MCF 10A (cell line): Measurements from ENCODE around the gene C1orf21. TPM values are rescaled to one million over a fixed set of nuclear protein-coding genes. Genes with fewer than 3 reads are reported as not detected.

Experiments
- BruUV-seq: library from RNA; stranded (reverse); fragments of 400-500 nt; replicated peaks from 2 replicates; lab custom pipeline; 2021; lab: Mats Ljungman, UMichigan
- CTCF ChIA-PET: fragments of 300-600 bp; sonication (Branson Sonifier 250); formaldehyde crosslinking; extraction: SDS; loops from one replicate; lab custom pipeline; 2021; ENCODE audit warnings: antibody characterized with exemption, inconsistent platforms; lab: Yijun Ruan, JAX
- POLR2A ChIA-PET: fragments of 300-600, 350-650 bp; sonication (Branson Sonifier 250); formaldehyde crosslinking; extraction: SDS; loops from one replicate; lab custom pipeline; 2020; ENCODE audit warnings: antibody characterized with exemption, inconsistent platforms; lab: Yijun Ruan, JAX
- DNase-seq: peaks from one replicate; pipeline ENCODE4 v3.0.0-alpha.2; 2018; ENCODE audit not compliant: unreplicated experiment
- H3K27ac Mint-ChIP-seq: one replicate; pipeline ENCODE4 v1.8.0; 2022; ENCODE audit warnings: mild to moderate bottlenecking, low read depth, mixed read lengths; ENCODE audit not compliant: unreplicated experiment
- H3K27me3 Mint-ChIP-seq: one replicate; pipeline ENCODE4 v1.8.0; 2022; ENCODE audit warnings: mixed read lengths; ENCODE audit not compliant: insufficient read depth, unreplicated experiment
- H3K36me3 Mint-ChIP-seq: one replicate; pipeline ENCODE4 v1.8.0; 2022; ENCODE audit warnings: mild to moderate bottlenecking, moderate library complexity, mixed read lengths; ENCODE audit not compliant: insufficient read depth, unreplicated experiment
- H3K4me1 Mint-ChIP-seq: one replicate; pipeline ENCODE4 v1.8.0; 2022; ENCODE audit warnings: mixed read lengths; ENCODE audit not compliant: insufficient read depth, unreplicated experiment
- H3K4me3 Mint-ChIP-seq: one replicate; pipeline ENCODE4 v1.8.0; 2022; ENCODE audit warnings: mild to moderate bottlenecking, moderate library complexity, mixed read lengths; ENCODE audit not compliant: unreplicated experiment
- H3K9me3 Mint-ChIP-seq: one replicate; pipeline ENCODE4 v1.8.0; 2022; ENCODE audit warnings: mixed read lengths; ENCODE audit not compliant: unreplicated experiment
- intact Hi-C: fragments of 100-400 bp; cut with micrococcal nuclease; formaldehyde crosslinking; loops from 2 replicates; pipeline ENCODE4 v1.14.1; 2022
- total RNA-seq: library from RNA; stranded (reverse); gene quantifications from 2 replicates; pipeline ENCODE4 v1.2.3, GENCODE V29; 2022
- TF ChIP-seq, protein P1 (sequence below): fragments of 200-600 bp; IDR thresholded peaks from one replicate; pipeline ENCODE4 v1.8.0; 2022; ENCODE audit warnings: antibody characterized with exemption, mild to moderate bottlenecking; ENCODE audit not compliant: unreplicated experiment

Gene C1orf21
- total RNA-seq, 1 experiment from 2014 or later, result 23.2 TPM

- no peaks in the 10 kb centered on the region for H3K36me3 Mint-ChIP-seq
- CTCF ChIA-PET, result interaction anchor here (1.4 to 6.0 kb wide), 4 partner anchors 12 to 42 kb away, joined by 3 to 49 read pairs (median 4); no protein-coding TSS in a partner anchor
- DNase-seq, result no peak
- TF ChIP-seq, protein P1, sequence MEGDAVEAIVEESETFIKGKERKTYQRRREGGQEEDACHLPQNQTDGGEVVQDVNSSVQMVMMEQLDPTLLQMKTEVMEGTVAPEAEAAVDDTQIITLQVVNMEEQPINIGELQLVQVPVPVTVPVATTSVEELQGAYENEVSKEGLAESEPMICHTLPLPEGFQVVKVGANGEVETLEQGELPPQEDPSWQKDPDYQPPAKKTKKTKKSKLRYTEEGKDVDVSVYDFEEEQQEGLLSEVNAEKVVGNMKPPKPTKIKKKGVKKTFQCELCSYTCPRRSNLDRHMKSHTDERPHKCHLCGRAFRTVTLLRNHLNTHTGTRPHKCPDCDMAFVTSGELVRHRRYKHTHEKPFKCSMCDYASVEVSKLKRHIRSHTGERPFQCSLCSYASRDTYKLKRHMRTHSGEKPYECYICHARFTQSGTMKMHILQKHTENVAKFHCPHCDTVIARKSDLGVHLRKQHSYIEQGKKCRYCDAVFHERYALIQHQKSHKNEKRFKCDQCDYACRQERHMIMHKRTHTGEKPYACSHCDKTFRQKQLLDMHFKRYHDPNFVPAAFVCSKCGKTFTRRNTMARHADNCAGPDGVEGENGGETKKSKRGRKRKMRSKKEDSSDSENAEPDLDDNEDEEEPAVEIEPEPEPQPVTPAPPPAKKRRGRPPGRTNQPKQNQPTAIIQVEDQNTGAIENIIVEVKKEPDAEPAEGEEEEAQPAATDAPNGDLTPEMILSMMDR, result no peak
- POLR2A ChIA-PET, result interaction anchor here (0.8 to 1.0 kb wide), 2 partner anchors 31 to 72 kb away, joined by 3 to 4 read pairs; no protein-coding TSS in a partner anchor
- no TSS peak for BruUV-seq
- no peaks in the 10 kb centered on the region for H3K27me3 Mint-ChIP-seq
- H3K4me1 Mint-ChIP-seq, result peaks cover 6% of the 10 kb centered on the region
- H3K27ac Mint-ChIP-seq, result no peak overlapping the region
- H3K4me3 Mint-ChIP-seq, result no peak overlapping the region
- peaks cover 8% of the 10 kb centered on the region for H3K9me3 Mint-ChIP-seq
- intact Hi-C loops, result no loop called here
Measured at GRCh38 chr1:184650177-184650866, 263.5 kb downstream of the C1orf21 start.

GRCh38 chr1:184655185-184655584 lies 268.4 kb downstream of the C1orf21 start:
- no peaks in the 10 kb centered on the region for H3K36me3 Mint-ChIP-seq
- H3K4me1 Mint-ChIP-seq, result peaks cover 3% of the 10 kb centered on the region
- CTCF ChIA-PET, result interaction anchor here (1.4 to 6.0 kb wide), 2 partner anchors 9 to 15 kb away, joined by 9 to 49 read pairs; no protein-coding TSS in a partner anchor
- POLR2A ChIA-PET, result interaction anchor here (0.7 kb wide), 2 partner anchors 12 to 321 kb away, joined by 3 read pairs; no protein-coding TSS in a partner anchor
- TF ChIP-seq, protein P1, result no peak
- no peaks in the 10 kb centered on the region for H3K27me3 Mint-ChIP-seq
- intact Hi-C loops, result no loop called here
- DNase-seq, result no peak
- peaks cover 8% of the 10 kb centered on the region for H3K9me3 Mint-ChIP-seq
- no peak overlapping the region for H3K4me3 Mint-ChIP-seq
- BruUV-seq, result no TSS peak
- H3K27ac Mint-ChIP-seq, result no peak overlapping the region

- TF ChIP-seq, protein P1, result no peak
- H3K36me3 Mint-ChIP-seq, result no peaks in the 10 kb centered on the region
- CTCF ChIA-PET, result interaction anchor here (0.6 to 6.0 kb wide), 5 partner anchors 8 to 166 kb away, joined by 3 to 49 read pairs (median 7); no protein-coding TSS in a partner anchor
- BruUV-seq, result no TSS peak
- POLR2A ChIA-PET, result interaction anchor here (0.6 to 1.0 kb wide), 3 partner anchors 14 to 567 kb away, joined by 3 to 4 read pairs (median 3); no protein-coding TSS in a partner anchor
- H3K4me1 Mint-ChIP-seq, result peaks cover 10% of the 10 kb centered on the region
- H3K27me3 Mint-ChIP-seq, result no peaks in the 10 kb centered on the region
- intact Hi-C loops, result no loop called here
- no peak overlapping the region for H3K27ac Mint-ChIP-seq
- no peak for DNase-seq
- H3K4me3 Mint-ChIP-seq, result no peak overlapping the region
- peaks cover 7% of the 10 kb centered on the region for H3K9me3 Mint-ChIP-seq
Measured at GRCh38 chr1:184656221-184656620, 269.4 kb downstream of the C1orf21 start.

GRCh38 chr1:184658055-184658454 lies 271.2 kb downstream of the C1orf21 start:
- BruUV-seq, result no TSS peak
- no peak overlapping the region for H3K27ac Mint-ChIP-seq
- POLR2A ChIA-PET, result interaction anchor here (0.6 to 3.7 kb wide), 2 partner anchors 25 to 490 kb away, joined by 3 to 14 read pairs; no protein-coding TSS in a partner anchor

More at GRCh38 chr1:184658055-184658454, 271.2 kb downstream of the C1orf21 start:
- DNase-seq, result no peak
- TF ChIP-seq, protein P1, result no peak
- intact Hi-C loops, result no loop called here
- Mint-ChIP-seq H3K36me3 (no peaks in the 10 kb centered on the region), H3K4me1 (peaks cover 23% of the 10 kb centered on the region), H3K9me3 (no peaks in the 10 kb centered on the region), H3K4me3 (no peak overlapping the region), H3K27me3 (no peaks in the 10 kb centered on the region)
- CTCF ChIA-PET, result interaction anchor here (0.7 to 1.9 kb wide), 2 partner anchors 13 to 410 kb away, joined by 3 to 9 read pairs; no protein-coding TSS in a partner anchor
